Measurements from ENCODE around the gene CEL. TPM values are rescaled to one million over a fixed set of nuclear protein-coding genes. Genes with fewer than 3 reads are reported as not detected.
"Not testable (repeated sequence)": the region's sequence is repeated elsewhere in the genome, so short reads cannot be mapped to it uniquely, and the experiment has no call there.

CEL gene
- total and polyA plus RNA-seq, 3 donors from 2014 or later, result 2.1 to 2.6 (median 2.4) TPM

DNA sequence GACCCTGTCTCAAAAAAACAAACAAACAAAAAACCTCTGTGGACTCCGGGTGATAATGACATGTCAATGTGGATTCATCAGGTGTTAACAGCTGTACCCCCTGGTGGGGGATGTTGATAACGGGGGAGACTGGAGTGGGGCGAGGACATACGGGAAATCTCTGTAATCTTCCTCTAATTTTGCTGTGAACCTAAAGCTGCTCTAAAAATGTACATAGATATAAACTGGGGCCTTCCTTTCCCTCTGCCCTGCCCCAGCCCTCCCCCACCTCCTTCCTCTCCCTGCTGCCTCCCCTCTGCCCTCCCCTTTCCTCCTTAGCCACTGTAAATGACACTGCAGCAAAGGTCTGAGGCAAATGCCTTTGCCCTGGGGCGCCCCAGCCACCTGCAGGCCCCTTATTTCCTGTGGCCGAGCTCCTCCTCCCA lies 1.4 kb upstream of the CEL start:
- Histone ChIP-seq H3K36me3 (ENCODE audit: low read depth, missing control alignments) (no peaks in the 10 kb centered on the region), H3K27ac (no peak overlapping the region), H3K4me3 (no peak overlapping the region), H3K27me3 (no peaks in the 10 kb centered on the region), H3K4me1 (peaks cover 7% of the 10 kb centered on the region), H3K9me3 (no peaks in the 10 kb centered on the region)
- no peak for DNase-seq
- intact Hi-C loops (cut with DNase I; ENCODE audit: low total_unique reads), result no loop called here
- 49 to 76% methylated on average over 6 of the region's 6 CpGs for WGBS, 2 donors
- no peak for TF ChIP-seq POLR2A (IDR thresholded peaks at IDR 0.05)
- TF ChIP-seq, protein P1, sequence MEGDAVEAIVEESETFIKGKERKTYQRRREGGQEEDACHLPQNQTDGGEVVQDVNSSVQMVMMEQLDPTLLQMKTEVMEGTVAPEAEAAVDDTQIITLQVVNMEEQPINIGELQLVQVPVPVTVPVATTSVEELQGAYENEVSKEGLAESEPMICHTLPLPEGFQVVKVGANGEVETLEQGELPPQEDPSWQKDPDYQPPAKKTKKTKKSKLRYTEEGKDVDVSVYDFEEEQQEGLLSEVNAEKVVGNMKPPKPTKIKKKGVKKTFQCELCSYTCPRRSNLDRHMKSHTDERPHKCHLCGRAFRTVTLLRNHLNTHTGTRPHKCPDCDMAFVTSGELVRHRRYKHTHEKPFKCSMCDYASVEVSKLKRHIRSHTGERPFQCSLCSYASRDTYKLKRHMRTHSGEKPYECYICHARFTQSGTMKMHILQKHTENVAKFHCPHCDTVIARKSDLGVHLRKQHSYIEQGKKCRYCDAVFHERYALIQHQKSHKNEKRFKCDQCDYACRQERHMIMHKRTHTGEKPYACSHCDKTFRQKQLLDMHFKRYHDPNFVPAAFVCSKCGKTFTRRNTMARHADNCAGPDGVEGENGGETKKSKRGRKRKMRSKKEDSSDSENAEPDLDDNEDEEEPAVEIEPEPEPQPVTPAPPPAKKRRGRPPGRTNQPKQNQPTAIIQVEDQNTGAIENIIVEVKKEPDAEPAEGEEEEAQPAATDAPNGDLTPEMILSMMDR (IDR thresholded peaks at IDR 0.05), result no peak

DNA sequence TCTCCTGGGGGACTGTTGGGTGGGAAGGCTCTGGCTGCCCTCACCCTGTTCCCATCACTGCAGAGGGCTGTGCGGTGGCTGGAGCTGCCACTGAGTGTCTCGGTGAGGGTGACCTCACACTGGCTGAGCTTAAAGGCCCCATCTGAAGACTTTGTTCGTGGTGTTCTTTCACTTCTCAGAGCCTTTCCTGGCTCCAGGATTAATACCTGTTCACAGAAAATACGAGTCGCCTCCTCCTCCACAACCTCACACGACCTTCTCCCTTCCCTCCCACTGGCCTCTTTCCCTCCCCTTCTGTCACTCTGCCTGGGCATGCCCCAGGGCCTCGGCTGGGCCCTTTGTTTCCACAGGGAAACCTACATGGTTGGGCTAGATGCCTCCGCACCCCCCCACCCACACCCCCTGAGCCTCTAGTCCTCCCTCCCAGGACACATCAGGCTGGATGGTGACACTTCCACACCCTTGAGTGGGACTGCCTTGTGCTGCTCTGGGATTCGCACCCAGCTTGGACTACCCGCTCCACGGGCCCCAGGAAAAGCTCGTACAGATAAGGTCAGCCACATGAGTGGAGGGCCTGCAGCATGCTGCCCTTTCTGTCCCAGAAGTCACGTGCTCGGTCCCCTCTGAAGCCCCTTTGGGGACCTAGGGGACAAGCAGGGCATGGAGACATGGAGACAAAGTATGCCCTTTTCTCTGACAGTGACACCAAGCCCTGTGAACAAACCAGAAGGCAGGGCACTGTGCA lies 590 bp upstream of the CEL start:
- DNase-seq; H3K36me3 ChIP-seq (ENCODE audit: low read depth, missing control alignments); H3K4me1 ChIP-seq; H3K9me3 ChIP-seq; H3K27me3 ChIP-seq; intact Hi-C loops (cut with DNase I; ENCODE audit: low total_unique reads); H3K4me3 ChIP-seq; H3K27ac ChIP-seq: not testable (repeated sequence)
- 47 to 49% methylated on average over 10 to 14 of the region's 14 CpGs for WGBS, 2 donors

DNA sequence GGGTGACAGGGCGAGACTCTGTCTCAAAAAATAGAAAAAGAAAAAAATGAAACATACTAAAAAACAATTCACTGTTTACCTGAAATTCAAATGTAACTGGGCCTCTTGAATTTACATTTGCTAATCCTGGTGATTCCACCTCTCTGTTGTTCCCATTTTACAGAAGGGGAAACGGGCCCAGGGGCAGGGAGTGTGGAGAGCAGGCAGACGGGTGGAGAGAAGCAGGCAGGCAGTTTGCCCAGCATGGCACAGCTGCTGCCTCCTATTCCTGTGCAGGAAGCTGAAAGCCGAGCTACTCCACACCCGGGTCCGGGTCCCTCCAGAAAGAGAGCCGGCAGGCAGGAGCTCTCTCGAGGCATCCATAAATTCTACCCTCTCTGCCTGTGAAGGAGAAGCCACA lies 788 bp downstream of the CEL start:
- H3K27ac ChIP-seq; intact Hi-C loops (cut with DNase I; ENCODE audit: low total_unique reads); H3K9me3 ChIP-seq; H3K27me3 ChIP-seq; H3K36me3 ChIP-seq (ENCODE audit: low read depth, missing control alignments); DNase-seq; H3K4me1 ChIP-seq; H3K4me3 ChIP-seq: not testable (repeated sequence)
- WGBS, 2 donors, result 71 to 95% methylated on average over 5 of the region's 8 CpGs

DNA sequence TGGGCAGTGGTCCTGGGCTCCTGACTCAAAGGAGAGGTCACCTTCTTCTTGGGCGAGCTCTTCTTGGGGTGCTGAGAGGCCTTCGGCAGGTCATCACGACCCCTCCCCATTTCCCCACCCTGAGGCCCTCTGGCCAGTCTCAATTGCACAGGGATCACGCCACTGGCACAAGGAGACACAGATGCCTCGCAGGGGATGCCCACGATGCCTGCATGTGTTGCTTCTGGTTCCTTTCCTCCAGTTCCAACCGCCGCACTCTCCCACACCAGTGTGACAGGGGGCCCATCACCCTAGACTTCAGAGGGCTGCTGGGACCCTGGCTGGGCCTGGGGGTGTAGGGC lies 1.3 kb downstream of the CEL start:
- no peaks in the 10 kb centered on the region for H3K36me3 ChIP-seq (ENCODE audit: low read depth, missing control alignments)
- no peaks in the 10 kb centered on the region for H3K27me3 ChIP-seq
- no peak overlapping the region for H3K4me3 ChIP-seq
- no peak for DNase-seq
- intact Hi-C loops (cut with DNase I; ENCODE audit: low total_unique reads), result no loop called here
- H3K27ac ChIP-seq, result no peak overlapping the region
- no peaks in the 10 kb centered on the region for H3K9me3 ChIP-seq
- 86 to 88% methylated on average over 3 to 8 of the region's 8 CpGs for WGBS, 2 donors
- peaks cover 7% of the 10 kb centered on the region for H3K4me1 ChIP-seq
- TF ChIP-seq POLR2A (IDR thresholded peaks at IDR 0.05), result no peak
- TF ChIP-seq, protein P1 (IDR thresholded peaks at IDR 0.05), result no peak

DNA sequence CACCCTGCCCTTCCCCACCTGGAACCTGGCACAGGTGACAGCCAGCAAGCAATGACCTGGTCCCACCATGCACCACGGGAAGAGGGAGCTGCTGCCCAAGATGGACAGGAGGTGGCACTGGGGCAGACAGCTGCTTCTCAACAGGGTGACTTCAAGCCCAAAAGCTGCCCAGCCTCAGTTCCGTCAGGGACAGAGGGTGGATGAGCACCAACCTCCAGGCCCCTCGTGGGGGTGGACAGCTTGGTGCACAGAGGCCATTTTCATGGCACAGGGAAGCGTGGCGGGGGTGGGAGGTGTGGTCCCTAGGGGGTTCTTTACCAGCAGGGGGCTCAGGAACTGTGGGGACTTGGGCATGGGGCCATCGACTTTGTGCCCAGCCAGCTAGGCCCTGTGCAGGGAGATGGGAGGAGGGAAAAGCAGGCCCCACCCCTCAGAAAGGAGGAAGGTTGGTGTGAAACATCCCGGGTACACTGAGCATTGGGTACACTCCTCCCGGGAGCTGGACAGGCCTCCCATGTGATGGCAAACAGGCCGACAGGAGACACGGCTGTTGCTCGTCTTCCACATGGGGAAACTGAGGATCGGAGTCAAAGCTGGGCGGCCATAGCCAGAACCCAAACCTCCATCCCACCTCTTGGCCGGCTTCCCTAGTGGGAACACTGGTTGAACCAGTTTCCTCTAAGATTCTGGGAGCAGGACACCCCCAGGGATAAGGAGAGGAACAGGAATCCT lies 1.9 kb downstream of the CEL start:
- H3K4me3 ChIP-seq, result no peak overlapping the region
- TF ChIP-seq, protein P1 (IDR thresholded peaks at IDR 0.05), result no peak
- no peak for TF ChIP-seq POLR2A (IDR thresholded peaks at IDR 0.05)
- H3K4me1 ChIP-seq, result peaks cover 7% of the 10 kb centered on the region
- intact Hi-C loops (cut with DNase I; ENCODE audit: low total_unique reads), result no loop called here
- H3K9me3 ChIP-seq, result no peaks in the 10 kb centered on the region
- no peak for DNase-seq
- no peaks in the 10 kb centered on the region for H3K27me3 ChIP-seq
- no peaks in the 10 kb centered on the region for H3K36me3 ChIP-seq (ENCODE audit: low read depth, missing control alignments)
- 93 to 94% methylated on average over 8 to 14 of the region's 14 CpGs for WGBS, 2 donors
- H3K27ac ChIP-seq, result no peak overlapping the region

All from testis (tissue), 3 donors.